Measurements from ENCODE around the gene SMIM45.

SMIM45 gene

DNA sequence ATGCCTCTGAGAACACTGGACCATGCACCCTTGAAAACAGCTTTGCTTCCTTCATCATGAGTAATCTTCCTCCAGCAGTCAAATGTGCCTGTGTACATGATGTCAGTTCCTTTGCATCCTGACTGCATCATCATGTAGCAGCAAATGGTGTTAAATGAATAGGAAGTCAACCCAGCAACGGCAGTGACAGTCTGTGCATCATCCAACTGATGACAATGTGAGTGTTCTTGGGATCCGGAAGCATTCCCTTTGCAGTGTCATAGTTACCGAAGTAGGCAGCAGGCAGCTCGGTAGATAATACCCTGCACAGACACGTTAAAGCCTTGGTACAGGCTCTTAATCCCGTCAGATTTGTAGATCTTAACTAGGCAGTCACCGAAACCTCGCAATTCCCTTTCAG lies 49.2 kb downstream of the SMIM45 start:
- H3K4me1 ChIP-seq (ENCODE audit: control insufficient read depth in 1 of 2, insufficient read depth in 2 of 2, low read depth in 1 of 2, low read length in 1 of 2), result no peaks in the 10 kb centered on the region; a peak in 1 of 4 replicates
- H2AFZ ChIP-seq (ENCODE audit: low read depth), result no peak overlapping the region
- H4K20me1 ChIP-seq (ENCODE audit: insufficient read depth), result no peaks in the 10 kb centered on the region
- no peaks in the 10 kb centered on the region for H3K36me3 ChIP-seq (replicated peaks in 1 of 2; ENCODE audit: control insufficient read depth in 1 of 2, insufficient read depth in 2 of 2, low read length in 1 of 2)
- no peak overlapping the region for H3K4me2 ChIP-seq
- H3K9ac ChIP-seq, result no peak overlapping the region
- H3K27ac ChIP-seq (ENCODE audit: low read depth in 2 of 2, low read length in 1 of 2), result no peak overlapping the region
- H3K27me3 ChIP-seq (ENCODE audit: insufficient read depth), result no peaks in the 10 kb centered on the region
- no peaks in the 10 kb centered on the region for H3F3A ChIP-seq (replicated peaks; ENCODE audit: insufficient read depth)
- ChIA-PET POLR2A (no interaction called here), CTCF (no interaction called here)
- TF ChIP-seq JUND (IDR thresholded peaks at IDR 0.05) (no peak), RAD21 (IDR thresholded peaks at IDR 0.05; ENCODE audit: low read length) (no peak), MXI1 (IDR thresholded peaks at IDR 0.05; ENCODE audit: low read depth, low read length) (no peak), EZH2phosphoT487 (IDR thresholded peaks at IDR 0.05; ENCODE audit: borderline replicate concordance, low read depth) (no peak), ELF1 (IDR thresholded peaks at IDR 0.05) (no peak), NFIC (IDR thresholded peaks at IDR 0.05; ENCODE audit: borderline replicate concordance) (no peak), FOXM1 (IDR thresholded peaks at IDR 0.05; ENCODE audit: low read depth) (no peak)
- TF ChIP-seq, protein P1, sequence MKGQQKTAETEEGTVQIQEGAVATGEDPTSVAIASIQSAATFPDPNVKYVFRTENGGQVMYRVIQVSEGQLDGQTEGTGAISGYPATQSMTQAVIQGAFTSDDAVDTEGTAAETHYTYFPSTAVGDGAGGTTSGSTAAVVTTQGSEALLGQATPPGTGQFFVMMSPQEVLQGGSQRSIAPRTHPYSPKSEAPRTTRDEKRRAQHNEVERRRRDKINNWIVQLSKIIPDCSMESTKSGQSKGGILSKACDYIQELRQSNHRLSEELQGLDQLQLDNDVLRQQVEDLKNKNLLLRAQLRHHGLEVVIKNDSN (IDR thresholded peaks at IDR 0.05; ENCODE audit: borderline replicate concordance, low read depth), result no peak
- TF ChIP-seq, protein P2, sequence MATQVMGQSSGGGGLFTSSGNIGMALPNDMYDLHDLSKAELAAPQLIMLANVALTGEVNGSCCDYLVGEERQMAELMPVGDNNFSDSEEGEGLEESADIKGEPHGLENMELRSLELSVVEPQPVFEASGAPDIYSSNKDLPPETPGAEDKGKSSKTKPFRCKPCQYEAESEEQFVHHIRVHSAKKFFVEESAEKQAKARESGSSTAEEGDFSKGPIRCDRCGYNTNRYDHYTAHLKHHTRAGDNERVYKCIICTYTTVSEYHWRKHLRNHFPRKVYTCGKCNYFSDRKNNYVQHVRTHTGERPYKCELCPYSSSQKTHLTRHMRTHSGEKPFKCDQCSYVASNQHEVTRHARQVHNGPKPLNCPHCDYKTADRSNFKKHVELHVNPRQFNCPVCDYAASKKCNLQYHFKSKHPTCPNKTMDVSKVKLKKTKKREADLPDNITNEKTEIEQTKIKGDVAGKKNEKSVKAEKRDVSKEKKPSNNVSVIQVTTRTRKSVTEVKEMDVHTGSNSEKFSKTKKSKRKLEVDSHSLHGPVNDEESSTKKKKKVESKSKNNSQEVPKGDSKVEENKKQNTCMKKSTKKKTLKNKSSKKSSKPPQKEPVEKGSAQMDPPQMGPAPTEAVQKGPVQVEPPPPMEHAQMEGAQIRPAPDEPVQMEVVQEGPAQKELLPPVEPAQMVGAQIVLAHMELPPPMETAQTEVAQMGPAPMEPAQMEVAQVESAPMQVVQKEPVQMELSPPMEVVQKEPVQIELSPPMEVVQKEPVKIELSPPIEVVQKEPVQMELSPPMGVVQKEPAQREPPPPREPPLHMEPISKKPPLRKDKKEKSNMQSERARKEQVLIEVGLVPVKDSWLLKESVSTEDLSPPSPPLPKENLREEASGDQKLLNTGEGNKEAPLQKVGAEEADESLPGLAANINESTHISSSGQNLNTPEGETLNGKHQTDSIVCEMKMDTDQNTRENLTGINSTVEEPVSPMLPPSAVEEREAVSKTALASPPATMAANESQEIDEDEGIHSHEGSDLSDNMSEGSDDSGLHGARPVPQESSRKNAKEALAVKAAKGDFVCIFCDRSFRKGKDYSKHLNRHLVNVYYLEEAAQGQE (IDR thresholded peaks at IDR 0.05; ENCODE audit: low read depth, low read length), result no peak
- TF ChIP-seq, protein P3, sequence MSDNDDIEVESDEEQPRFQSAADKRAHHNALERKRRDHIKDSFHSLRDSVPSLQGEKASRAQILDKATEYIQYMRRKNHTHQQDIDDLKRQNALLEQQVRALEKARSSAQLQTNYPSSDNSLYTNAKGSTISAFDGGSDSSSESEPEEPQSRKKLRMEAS (IDR thresholded peaks at IDR 0.05; ENCODE audit: low read depth), result no peak
- no peaks in the 10 kb centered on the region for H3K9me3 ChIP-seq
- H3K79me2 ChIP-seq (ENCODE audit: insufficient read depth), result no peaks in the 10 kb centered on the region
- H3K9me2 ChIP-seq, result no peaks in the 10 kb centered on the region
- whole genome bisulfite sequencing (ENCODE audit: low lambda C conversion rate), result 77% methylated on average over 5 of the region's 8 CpGs
- H3K4me3 ChIP-seq (ENCODE audit: low read depth in 2 of 2, low read length in 1 of 2), result no peak overlapping the region
- DNase-seq, result no peak

DNA sequence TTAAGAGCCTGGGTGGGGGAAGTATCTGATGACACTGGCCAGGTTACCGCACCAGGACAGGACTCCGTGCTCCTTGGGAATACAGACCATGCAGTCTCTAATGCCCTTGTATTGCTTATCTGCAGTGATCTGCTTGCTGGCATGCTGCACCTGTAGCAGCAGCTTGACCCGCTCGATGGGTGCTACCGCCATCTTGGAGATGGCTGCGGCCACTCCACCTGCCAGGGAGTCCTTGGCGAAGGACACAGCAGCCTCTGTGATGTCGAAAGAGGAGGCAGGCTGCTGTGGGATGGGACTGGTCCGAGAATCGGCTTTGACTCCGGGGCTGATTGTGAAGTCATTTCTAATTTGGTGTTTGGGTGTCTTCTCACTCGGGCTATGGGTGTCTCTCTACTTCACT lies 49.8 kb downstream of the SMIM45 start:
- H3K4me2 ChIP-seq, result no peak overlapping the region
- no peaks in the 10 kb centered on the region for H4K20me1 ChIP-seq (ENCODE audit: insufficient read depth)
- no peaks in the 10 kb centered on the region for H3F3A ChIP-seq (replicated peaks; ENCODE audit: insufficient read depth)
- WGBS (ENCODE audit: low lambda C conversion rate), result 74% methylated on average over 5 of the region's 12 CpGs
- H3K9me2 ChIP-seq, result no peaks in the 10 kb centered on the region
- ChIA-PET CTCF (no interaction called here), POLR2A (no interaction called here)
- no peaks in the 10 kb centered on the region; a peak in 1 of 4 replicates for H3K4me1 ChIP-seq (ENCODE audit: control insufficient read depth in 1 of 2, insufficient read depth in 2 of 2, low read depth in 1 of 2, low read length in 1 of 2)
- no peaks in the 10 kb centered on the region for H3K36me3 ChIP-seq (replicated peaks in 1 of 2; ENCODE audit: control insufficient read depth in 1 of 2, insufficient read depth in 2 of 2, low read length in 1 of 2)
- TF ChIP-seq MEF2A (IDR thresholded peaks at IDR 0.05; ENCODE audit: borderline replicate concordance, low read depth) (no peak), TEAD4 (IDR thresholded peaks at IDR 0.05; ENCODE audit: borderline replicate concordance, insufficient read depth) (no peak), GABPA (IDR thresholded peaks at IDR 0.05; ENCODE audit: low read depth) (no peak), FOXJ3 (CRISPR knock-in tag; IDR thresholded peaks at IDR 0.05) (no peak), FOXM1 (IDR thresholded peaks at IDR 0.05; ENCODE audit: low read depth) (no peak), RXRA (IDR thresholded peaks at IDR 0.05; ENCODE audit: borderline replicate concordance, low read depth) (no peak), MXI1 (IDR thresholded peaks at IDR 0.05; ENCODE audit: low read depth, low read length) (no peak), TCF12 (IDR thresholded peaks at IDR 0.05) (no peak)
- TF ChIP-seq, protein P4, sequence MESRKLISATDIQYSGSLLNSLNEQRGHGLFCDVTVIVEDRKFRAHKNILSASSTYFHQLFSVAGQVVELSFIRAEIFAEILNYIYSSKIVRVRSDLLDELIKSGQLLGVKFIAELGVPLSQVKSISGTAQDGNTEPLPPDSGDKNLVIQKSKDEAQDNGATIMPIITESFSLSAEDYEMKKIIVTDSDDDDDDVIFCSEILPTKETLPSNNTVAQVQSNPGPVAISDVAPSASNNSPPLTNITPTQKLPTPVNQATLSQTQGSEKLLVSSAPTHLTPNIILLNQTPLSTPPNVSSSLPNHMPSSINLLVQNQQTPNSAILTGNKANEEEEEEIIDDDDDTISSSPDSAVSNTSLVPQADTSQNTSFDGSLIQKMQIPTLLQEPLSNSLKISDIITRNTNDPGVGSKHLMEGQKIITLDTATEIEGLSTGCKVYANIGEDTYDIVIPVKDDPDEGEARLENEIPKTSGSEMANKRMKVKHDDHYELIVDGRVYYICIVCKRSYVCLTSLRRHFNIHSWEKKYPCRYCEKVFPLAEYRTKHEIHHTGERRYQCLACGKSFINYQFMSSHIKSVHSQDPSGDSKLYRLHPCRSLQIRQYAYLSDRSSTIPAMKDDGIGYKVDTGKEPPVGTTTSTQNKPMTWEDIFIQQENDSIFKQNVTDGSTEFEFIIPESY (IDR thresholded peaks at IDR 0.05; ENCODE audit: borderline replicate concordance, low read depth), result no peak
- DNase-seq, result no peak
- H3K27me3 ChIP-seq (ENCODE audit: insufficient read depth), result no peaks in the 10 kb centered on the region
- no peak overlapping the region for H2AFZ ChIP-seq (ENCODE audit: low read depth)
- no peak overlapping the region for H3K9ac ChIP-seq
- no peak overlapping the region for H3K27ac ChIP-seq (ENCODE audit: low read depth in 2 of 2, low read length in 1 of 2)
- no peaks in the 10 kb centered on the region for H3K9me3 ChIP-seq
- H3K4me3 ChIP-seq (ENCODE audit: low read depth in 2 of 2, low read length in 1 of 2), result no peak overlapping the region
- no peaks in the 10 kb centered on the region for H3K79me2 ChIP-seq (ENCODE audit: insufficient read depth)

Data from SK-N-SH (cell line).